ENCODE results near the gene SALL1.

Gene SALL1

GRCh38 chr16:51114382-51114781, 36.7 kb downstream of the SALL1 start:
- no peak for DNase-seq (ENCODE audit: extremely low read depth in 1 of 2, low read depth in 1 of 2)

GRCh38 chr16:51113236-51114125, 37.6 kb downstream of the SALL1 start:
- DNase-seq (ENCODE audit: extremely low read depth in 1 of 2, low read depth in 1 of 2): no peak

GRCh38 chr16:51112323-51112722, 38.7 kb downstream of the SALL1 start:
- no peak for DNase-seq (ENCODE audit: extremely low read depth in 1 of 2, low read depth in 1 of 2)

GRCh38 chr16:51111759-51112158, 39.3 kb downstream of the SALL1 start:
- DNase-seq (ENCODE audit: extremely low read depth in 1 of 2, low read depth in 1 of 2): no peak

GRCh38 chr16:51110700-51111157, 40.3 kb downstream of the SALL1 start:
- no peak for DNase-seq (ENCODE audit: extremely low read depth in 1 of 2, low read depth in 1 of 2)

- no peak for DNase-seq (ENCODE audit: extremely low read depth in 1 of 2, low read depth in 1 of 2)
Measured at GRCh38 chr16:51109173-51109572, 41.9 kb downstream of the SALL1 start.

GRCh38 chr16:51107742-51108141, 43.3 kb downstream of the SALL1 start:
- DNase-seq (ENCODE audit: extremely low read depth in 1 of 2, low read depth in 1 of 2): no peak

- no peak for DNase-seq (ENCODE audit: extremely low read depth in 1 of 2, low read depth in 1 of 2)
Measured at GRCh38 chr16:51106535-51106934, 44.5 kb downstream of the SALL1 start.

- no peak for DNase-seq (ENCODE audit: extremely low read depth in 1 of 2, low read depth in 1 of 2)
Measured at GRCh38 chr16:51103590-51103989, 47.5 kb downstream of the SALL1 start.

- DNase-seq (ENCODE audit: extremely low read depth in 1 of 2, low read depth in 1 of 2): no peak
Measured at GRCh38 chr16:51097729-51098128, 53.3 kb downstream of the SALL1 start.

- DNase-seq (ENCODE audit: extremely low read depth in 1 of 2, low read depth in 1 of 2): no peak
Measured at GRCh38 chr16:51095890-51096626, 55.0 kb downstream of the SALL1 start.

GRCh38 chr16:51095084-51095881, 55.8 kb downstream of the SALL1 start:
- no peak for DNase-seq (ENCODE audit: extremely low read depth in 1 of 2, low read depth in 1 of 2)

- DNase-seq (ENCODE audit: extremely low read depth in 1 of 2, low read depth in 1 of 2): no peak
Measured at GRCh38 chr16:51093726-51094280, 57.3 kb downstream of the SALL1 start.

Data from stimulated activated CD8-positive, alpha-beta memory T cell treated with anti-CD3 and anti-CD28 coated beads, Interleukin-7, amount 100 ng/mL, for 48 hours (primary cell).